Activated T-cell treated with anti-CD3 and anti-CD28 coated beads, Interleukin-2, amount 50 U/mL, for 72 hours (primary cell): ENCODE data around the gene TSPAN15. TPM values are rescaled to one million over a fixed set of nuclear protein-coding genes. Genes with fewer than 3 reads are reported as not detected.

ENCODE experiments used
- ATAC-seq, 2 donors: fragments of 150-1000 bp; cut with Tn5 transposase; replicated peaks in 1 of 2; 2 replicates each; pipeline ENCODE4 v1.10.0; 2021; ENCODE audit warnings: moderate library complexity in 2 of 2, mild to moderate bottlenecking in 1 of 2
- DNase-seq, 2 donors: peaks; one replicate each; pipeline ENCODE4 v3.0.0; 2021 to 2022; ENCODE audit warnings: mixed read lengths in 1 of 2
- H3K27ac Mint-ChIP-seq: one replicate; pipeline ENCODE4 v1.8.0; 2022; ENCODE audit warnings: mild to moderate bottlenecking, moderate library complexity, mixed read lengths
- H3K27me3 Mint-ChIP-seq: one replicate; pipeline ENCODE4 v1.8.0; 2022; ENCODE audit warnings: low read depth, mixed read lengths
- H3K36me3 Mint-ChIP-seq, 2 donors: one replicate each; pipeline ENCODE4 v1.8.0; 2022; ENCODE audit warnings: mixed read lengths in 2 of 2, mild to moderate bottlenecking in 1 of 2; ENCODE audit not compliant: insufficient read depth in 2 of 2
- H3K4me1 Mint-ChIP-seq: one replicate; pipeline ENCODE4 v1.8.0; 2022; ENCODE audit warnings: low read depth, mixed read lengths
- H3K4me3 Mint-ChIP-seq, 2 donors: one replicate each; pipeline ENCODE4 v1.8.0; 2022; ENCODE audit warnings: mild to moderate bottlenecking in 2 of 2, mixed read lengths in 2 of 2, moderate library complexity in 2 of 2
- H3K9me3 Mint-ChIP-seq, 2 donors: one replicate each; pipeline ENCODE4 v1.8.0; 2022; ENCODE audit warnings: mixed read lengths in 2 of 2
- total RNA-seq, 2 donors: library from RNA; stranded (reverse); gene quantifications; one replicate each; pipeline ENCODE4 v1.2.3, GENCODE V29; 2022

The TSPAN15 gene
- total RNA-seq, 2 donors from 2014 or later: 1.5 to 1.8 TPM

- Mint-ChIP-seq H3K4me1 (peaks cover 37% of the 10 kb centered on the region), H3K36me3 (no peaks in the 10 kb centered on the region), H3K9me3 (no peaks in the 10 kb centered on the region), H3K27me3 (no peaks in the 10 kb centered on the region), H3K4me3 (no peak overlapping the region), H3K27ac (no peak overlapping the region)
- ATAC-seq (no peak), DNase-seq (no peak)
Measured at GRCh38 chr10:69410487-69410886, 40.8 kb upstream of the TSPAN15 start.

GRCh38 chr10:69411476-69411875 is 39.8 kb upstream of the TSPAN15 start:
- Mint-ChIP-seq H3K4me3 (no peak overlapping the region), H3K27ac (no peak overlapping the region), H3K36me3 (no peaks in the 10 kb centered on the region), H3K9me3 (no peaks in the 10 kb centered on the region), H3K4me1 (peaks cover 31% of the 10 kb centered on the region), H3K27me3 (no peaks in the 10 kb centered on the region)
- DNase-seq: no peak
- no peak for ATAC-seq

- H3K27me3 Mint-ChIP-seq: no peaks in the 10 kb centered on the region
- peaks cover 27% of the 10 kb centered on the region for H3K4me1 Mint-ChIP-seq
- no peak overlapping the region for H3K27ac Mint-ChIP-seq
- no peak for ATAC-seq
- DNase-seq: no peak
- H3K4me3 Mint-ChIP-seq: no peak overlapping the region
- H3K9me3 Mint-ChIP-seq: no peaks in the 10 kb centered on the region
- no peaks in the 10 kb centered on the region for H3K36me3 Mint-ChIP-seq
Measured at GRCh38 chr10:69412232-69412790, 39.0 kb upstream of the TSPAN15 start.

GRCh38 chr10:69413221-69413865 is 37.9 kb upstream of the TSPAN15 start:
- Mint-ChIP-seq H3K9me3 (no peaks in the 10 kb centered on the region), H3K36me3 (no peaks in the 10 kb centered on the region), H3K27me3 (no peaks in the 10 kb centered on the region), H3K27ac (no peak overlapping the region), H3K4me1 (peaks cover 19% of the 10 kb centered on the region), H3K4me3 (no peak overlapping the region)
- ATAC-seq (no peak), DNase-seq (peak; percentile 38 to 40)

- Mint-ChIP-seq H3K4me3 (no peak overlapping the region), H3K36me3 (no peaks in the 10 kb centered on the region), H3K27ac (no peak overlapping the region), H3K4me1 (peaks cover 9% of the 10 kb centered on the region), H3K27me3 (no peaks in the 10 kb centered on the region), H3K9me3 (no peaks in the 10 kb centered on the region)
- ATAC-seq (no peak), DNase-seq (no peak)
Measured at GRCh38 chr10:69414036-69415018, 36.9 kb upstream of the TSPAN15 start.

GRCh38 chr10:69415049-69415448 is 36.2 kb upstream of the TSPAN15 start:
- H3K27ac Mint-ChIP-seq: no peak overlapping the region
- no peaks in the 10 kb centered on the region for H3K9me3 Mint-ChIP-seq
- no peaks in the 10 kb centered on the region for H3K27me3 Mint-ChIP-seq
- H3K36me3 Mint-ChIP-seq: no peaks in the 10 kb centered on the region
- H3K4me1 Mint-ChIP-seq: peaks cover 5% of the 10 kb centered on the region
- H3K4me3 Mint-ChIP-seq: no peak overlapping the region
- ATAC-seq (no peak), DNase-seq (no peak)

- H3K4me3 Mint-ChIP-seq: no peak overlapping the region
- no peak overlapping the region for H3K27ac Mint-ChIP-seq
- DNase-seq (no peak), ATAC-seq (no peak)
- no peaks in the 10 kb centered on the region for H3K27me3 Mint-ChIP-seq
- H3K36me3 Mint-ChIP-seq: no peaks in the 10 kb centered on the region
- peaks cover 5% of the 10 kb centered on the region for H3K4me1 Mint-ChIP-seq
- H3K9me3 Mint-ChIP-seq: no peaks in the 10 kb centered on the region
Measured at GRCh38 chr10:69415951-69416350, 35.3 kb upstream of the TSPAN15 start.

GRCh38 chr10:69416695-69417094 is 34.6 kb upstream of the TSPAN15 start, which contains the start of gene TACR2:
Gene TACR2, minus strand, starts transcription at chr10:69416918. Its CDS starts 595 bp downstream, at chr10:69416323.
- Mint-ChIP-seq H3K36me3 (no peaks in the 10 kb centered on the region), H3K27ac (no peak within 1 kb of the TSS), H3K4me1 (peaks cover 6% of the 10 kb centered on the region), H3K4me3 (no peak within 1 kb of the TSS), H3K9me3 (no peaks in the 10 kb centered on the region), H3K27me3 (no peaks in the 10 kb centered on the region)
- DNase-seq (no peak), ATAC-seq (no peak)

- ATAC-seq: no peak
- DNase-seq: no peak
- Mint-ChIP-seq H3K27me3 (no peaks in the 10 kb centered on the region), H3K27ac (no peak overlapping the region), H3K4me1 (peaks cover 12% of the 10 kb centered on the region), H3K9me3 (no peaks in the 10 kb centered on the region), H3K4me3 (no peak overlapping the region), H3K36me3 (no peaks in the 10 kb centered on the region)
Measured at GRCh38 chr10:69417542-69417941, 33.7 kb upstream of the TSPAN15 start.

- Mint-ChIP-seq H3K4me1 (peaks cover 9% of the 10 kb centered on the region), H3K36me3 (no peaks in the 10 kb centered on the region), H3K4me3 (no peak overlapping the region), H3K27me3 (no peaks in the 10 kb centered on the region), H3K9me3 (no peaks in the 10 kb centered on the region), H3K27ac (no peak overlapping the region)
- no peak for DNase-seq
- no peak for ATAC-seq
Measured at GRCh38 chr10:69418052-69418752, 33.1 kb upstream of the TSPAN15 start.

GRCh38 chr10:69419096-69419743 is 32.0 kb upstream of the TSPAN15 start:
- Mint-ChIP-seq H3K4me1 (peaks cover 13% of the 10 kb centered on the region), H3K9me3 (peaks cover 3 to 4% of the 10 kb centered on the region in 2 donors), H3K27me3 (no peaks in the 10 kb centered on the region), H3K27ac (no peak overlapping the region), H3K36me3 (no peaks in the 10 kb centered on the region), H3K4me3 (no peak overlapping the region)
- DNase-seq (no peak), ATAC-seq (no peak)

- ATAC-seq (no peak), DNase-seq (no peak)
- H3K27ac Mint-ChIP-seq: no peak overlapping the region
- H3K27me3 Mint-ChIP-seq: no peaks in the 10 kb centered on the region
- H3K9me3 Mint-ChIP-seq: peaks cover 3 to 4% of the 10 kb centered on the region in 2 donors
- no peak overlapping the region for H3K4me3 Mint-ChIP-seq
- H3K4me1 Mint-ChIP-seq: peaks cover 14% of the 10 kb centered on the region
- no peaks in the 10 kb centered on the region for H3K36me3 Mint-ChIP-seq
Measured at GRCh38 chr10:69419744-69420126, 31.5 kb upstream of the TSPAN15 start.
